ENCODE results near the gene ZBTB8A.
"Not testable (repeated sequence)": the region's sequence is repeated elsewhere in the genome, so short reads cannot be mapped to it uniquely, and the experiment has no call there.

Gene ZBTB8A

DNA sequence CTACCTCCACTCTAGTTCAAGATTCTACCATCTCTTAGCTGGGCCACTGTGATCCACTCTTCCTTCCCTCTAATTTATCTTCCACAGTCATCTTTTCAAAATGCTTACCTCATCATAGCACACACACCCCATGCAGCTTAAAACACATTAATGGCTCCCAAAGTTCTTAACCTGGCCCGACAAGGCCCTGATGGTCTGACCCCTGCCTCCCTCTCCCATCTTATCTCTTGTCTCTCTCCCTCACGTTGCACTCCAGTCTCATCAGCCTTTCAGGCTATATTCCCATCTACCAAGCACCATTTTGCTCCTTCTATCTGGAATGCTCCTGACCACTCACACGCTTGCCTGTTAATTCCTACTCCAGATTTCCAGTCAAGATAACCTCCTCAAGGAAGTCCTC, 2.5 kb upstream of the ZBTB8A start:
- DNase-seq (ENCODE audit: low read depth in 2 of 2): no peak

GRCh38 chr1:32539584-32540571, 651 bp downstream of the ZBTB8A start:
- DNase-seq (ENCODE audit: low read depth in 2 of 2): no peak

DNA sequence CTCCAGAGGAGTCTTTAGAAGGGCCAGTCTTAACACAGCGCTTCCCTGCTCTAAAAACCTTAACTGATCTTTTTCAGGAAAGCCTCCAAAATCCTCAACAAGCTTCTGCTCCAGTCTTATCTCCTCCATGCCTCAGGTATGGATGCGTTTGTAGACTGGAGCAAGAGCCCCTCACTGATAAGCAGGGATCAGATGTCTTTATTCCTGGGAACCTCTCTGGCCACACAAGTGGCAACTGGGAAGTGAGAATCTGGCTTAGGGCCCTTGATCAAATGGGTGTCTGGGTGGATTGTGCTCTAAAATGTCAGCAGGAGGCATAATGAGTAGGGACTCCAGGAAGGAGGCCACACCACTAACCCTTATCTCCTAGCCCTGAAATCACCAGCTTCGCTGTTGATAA, 1.4 kb downstream of the ZBTB8A start:
- DNase-seq (ENCODE audit: low read depth in 2 of 2): no peak

GRCh38 chr1:32541064-32541566, 1.9 kb downstream of the ZBTB8A start:
- no peak for DNase-seq (ENCODE audit: low read depth in 2 of 2)

DNA sequence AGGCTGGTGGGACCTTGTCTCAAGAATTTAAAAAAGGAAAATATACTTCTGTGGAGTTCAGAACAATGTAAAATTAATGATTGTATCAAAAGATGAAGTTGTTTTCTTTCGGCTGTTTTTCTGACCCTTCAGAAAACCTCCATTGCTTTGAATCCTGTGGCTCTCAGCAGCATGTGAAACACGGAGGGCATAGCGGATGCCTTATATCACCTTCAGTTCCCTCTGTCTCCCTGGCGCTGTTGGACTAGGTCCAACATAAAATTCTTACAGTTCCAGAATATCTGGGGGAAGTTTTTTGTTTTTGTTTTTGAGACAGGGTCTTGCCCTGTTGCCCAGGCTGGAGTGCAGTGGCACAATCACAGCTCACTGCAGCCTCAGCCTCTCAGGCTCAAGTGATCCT, 7.4 kb downstream of the ZBTB8A start:
- DNase-seq (ENCODE audit: low read depth in 2 of 2): no peak

GRCh38 chr1:32549616-32550015, 10.4 kb downstream of the ZBTB8A start:
- DNase-seq (ENCODE audit: low read depth in 2 of 2): no peak

DNA sequence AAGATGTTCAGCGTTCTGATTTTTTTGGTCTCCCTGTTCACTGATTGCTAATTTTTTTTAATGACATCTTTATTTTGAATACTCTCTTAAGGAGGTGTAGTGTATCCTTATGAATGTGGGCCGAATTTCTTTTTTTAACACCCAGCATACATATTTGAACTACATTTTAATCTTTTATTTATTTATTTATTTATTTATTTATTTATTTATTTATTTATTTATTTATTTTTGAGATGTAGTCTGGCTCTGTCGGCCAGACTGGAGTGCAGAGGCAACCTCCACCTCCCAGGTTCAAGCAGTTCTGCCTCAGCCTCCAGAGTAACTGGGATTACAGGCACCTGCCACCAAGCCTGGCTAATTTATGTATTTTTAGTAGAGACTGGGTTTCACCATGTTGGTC, 15.1 kb downstream of the ZBTB8A start:
- DNase-seq (ENCODE audit: low read depth in 2 of 2): no peak

DNA sequence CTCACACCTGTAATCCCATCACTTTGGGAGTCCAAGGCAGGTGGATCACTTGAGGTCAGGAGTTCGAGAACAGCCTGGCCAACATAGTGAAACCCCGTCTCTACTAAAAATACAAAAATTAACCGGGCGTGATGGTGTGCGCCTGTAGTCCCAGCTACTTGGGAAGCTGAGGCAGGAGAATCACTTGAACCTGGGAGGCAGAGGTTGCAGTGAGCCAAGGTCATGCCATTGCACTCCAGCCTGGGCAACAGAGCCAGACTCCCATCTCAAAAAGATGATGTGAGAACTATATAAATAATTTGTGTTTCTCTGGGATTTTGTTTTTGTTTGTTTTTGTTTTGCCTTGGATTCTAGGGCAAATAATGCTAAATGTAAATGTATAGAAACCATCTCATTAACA, 17.8 kb downstream of the ZBTB8A start:
- not testable (repeated sequence) for DNase-seq (ENCODE audit: low read depth in 2 of 2)

- no peak for DNase-seq (ENCODE audit: low read depth in 2 of 2)
These were observed 18.6 kb downstream of the ZBTB8A start for GRCh38 chr1:32557812-32558211.

DNA sequence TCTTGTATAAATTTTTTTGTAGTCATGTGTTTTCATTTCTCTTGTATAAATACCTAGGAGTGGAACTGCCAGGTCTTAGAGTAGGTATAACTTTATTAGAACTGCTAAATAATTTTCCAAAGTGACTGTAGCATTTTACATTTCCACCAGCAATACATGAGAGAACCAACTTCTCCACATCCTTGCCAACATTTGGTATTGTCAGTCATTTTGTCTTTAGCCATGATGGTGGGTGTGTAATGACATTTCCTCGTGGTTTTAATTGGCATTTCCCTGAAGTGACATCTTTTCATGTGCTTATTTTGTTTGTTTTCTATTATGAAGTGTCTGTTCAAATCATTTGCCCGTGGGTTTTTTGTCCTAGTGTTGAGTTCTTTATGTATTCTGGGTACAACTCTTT, 29.7 kb downstream of the ZBTB8A start:
- no peak for DNase-seq (ENCODE audit: low read depth in 2 of 2)

DNA sequence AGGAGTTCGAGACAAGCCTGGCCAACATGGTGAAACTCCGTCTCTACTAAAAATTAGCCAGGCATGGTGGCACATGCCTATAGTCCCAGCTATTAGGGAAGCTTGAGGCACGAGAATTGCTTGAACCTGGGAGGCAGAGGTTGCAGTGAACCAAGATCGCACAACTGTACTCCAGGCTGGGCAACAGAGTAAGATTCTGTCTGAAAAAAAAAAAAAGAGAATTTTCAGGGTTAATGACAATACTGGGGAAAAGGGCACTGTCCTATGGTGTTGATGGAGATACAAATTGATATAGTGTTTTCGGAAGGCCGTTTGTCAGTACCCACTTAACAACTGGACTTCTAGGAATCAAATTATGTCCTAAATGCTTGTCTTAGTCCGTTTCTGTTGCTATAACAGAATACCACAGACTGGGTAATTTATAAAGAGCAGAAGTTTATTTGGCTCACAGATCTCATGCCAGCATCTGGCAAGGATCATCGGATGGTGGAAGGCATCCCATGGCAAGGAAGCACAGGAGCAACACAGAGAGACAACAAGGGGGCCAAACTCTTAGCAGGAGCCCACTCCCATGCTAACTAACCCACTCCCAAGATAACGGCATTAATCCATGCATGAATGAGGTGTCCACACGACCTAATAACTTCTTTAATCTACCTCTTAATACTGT, 41.3 kb downstream of the ZBTB8A start:
- DNase-seq (ENCODE audit: low read depth in 2 of 2): no peak

DNA sequence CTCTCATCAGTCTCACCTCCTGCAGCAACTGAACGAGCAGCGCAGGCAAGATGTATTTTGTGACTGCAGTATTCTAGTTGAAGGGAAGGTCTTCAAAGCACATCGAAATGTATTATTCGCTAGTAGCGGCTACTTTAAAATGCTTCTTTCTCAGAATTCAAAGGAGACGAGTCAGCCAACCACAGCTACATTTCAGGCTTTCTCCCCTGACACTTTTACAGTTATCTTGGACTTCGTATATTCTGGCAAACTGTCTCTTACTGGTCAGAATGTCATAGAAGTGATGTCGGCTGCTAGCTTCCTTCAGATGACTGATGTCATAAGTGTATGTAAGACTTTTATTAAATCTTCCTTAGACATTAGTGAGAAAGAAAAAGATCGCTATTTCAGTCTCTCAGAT, 53.7 kb downstream of the ZBTB8A start:
- no peak for DNase-seq (ENCODE audit: low read depth in 2 of 2)

DNA sequence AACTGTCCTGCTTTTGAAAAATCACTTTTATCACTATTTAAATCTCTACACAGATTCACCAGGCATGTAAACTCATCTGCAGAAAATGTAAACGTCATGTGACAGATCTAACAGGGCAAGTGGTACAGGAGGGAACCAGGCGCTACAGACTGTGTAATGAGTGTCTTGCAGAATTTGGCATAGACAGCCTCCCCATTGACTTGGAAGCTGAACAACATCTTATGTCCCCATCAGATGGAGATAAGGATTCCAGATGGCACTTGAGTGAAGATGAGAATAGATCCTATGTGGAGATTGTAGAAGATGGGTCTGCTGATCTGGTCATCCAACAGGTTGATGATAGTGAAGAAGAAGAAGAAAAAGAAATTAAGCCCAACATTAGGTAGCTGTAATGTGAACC, 60.8 kb downstream of the ZBTB8A start:
- no peak for DNase-seq (ENCODE audit: low read depth in 2 of 2)

DNA sequence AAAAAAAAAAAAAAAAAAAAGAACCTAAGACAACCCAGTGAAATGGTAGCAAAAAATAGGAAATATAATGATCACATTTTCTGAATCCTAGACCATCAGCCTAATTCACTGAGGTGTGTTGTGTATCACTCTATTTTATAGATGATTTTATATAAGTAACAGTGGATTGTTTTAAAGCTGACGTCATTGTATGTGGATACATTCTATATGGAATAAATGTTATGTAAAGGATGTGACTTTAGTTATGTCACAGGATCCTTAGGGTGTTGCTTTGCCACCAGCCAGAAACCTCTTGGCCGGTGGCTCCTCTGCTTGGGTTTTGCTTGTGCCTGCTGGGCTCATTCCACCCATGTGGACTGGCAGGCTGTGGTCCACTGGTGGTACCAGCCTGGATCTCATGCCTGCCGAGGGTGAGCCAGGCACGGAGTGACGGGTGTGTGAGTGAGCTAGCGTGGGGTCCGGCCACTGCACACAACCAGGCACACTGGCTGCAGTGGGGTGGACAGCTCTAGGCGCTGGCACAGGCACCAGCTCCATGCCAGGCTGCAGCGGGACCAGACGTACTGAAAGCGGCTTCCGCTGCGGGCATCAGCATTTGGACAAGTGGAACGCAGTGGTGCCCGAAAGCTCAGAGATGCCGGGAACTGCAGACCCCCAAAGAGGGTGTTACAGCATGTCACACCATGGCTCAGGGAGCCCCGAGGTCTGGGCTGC, 66.6 kb downstream of the ZBTB8A start:
- DNase-seq (ENCODE audit: low read depth in 2 of 2): no peak

- DNase-seq (ENCODE audit: low read depth in 2 of 2): no peak
These were observed 67.5 kb downstream of the ZBTB8A start for GRCh38 chr1:32606565-32607371.

- no peak for DNase-seq (ENCODE audit: low read depth in 2 of 2)
These were observed 70.0 kb downstream of the ZBTB8A start for GRCh38 chr1:32609180-32609579.

DNA sequence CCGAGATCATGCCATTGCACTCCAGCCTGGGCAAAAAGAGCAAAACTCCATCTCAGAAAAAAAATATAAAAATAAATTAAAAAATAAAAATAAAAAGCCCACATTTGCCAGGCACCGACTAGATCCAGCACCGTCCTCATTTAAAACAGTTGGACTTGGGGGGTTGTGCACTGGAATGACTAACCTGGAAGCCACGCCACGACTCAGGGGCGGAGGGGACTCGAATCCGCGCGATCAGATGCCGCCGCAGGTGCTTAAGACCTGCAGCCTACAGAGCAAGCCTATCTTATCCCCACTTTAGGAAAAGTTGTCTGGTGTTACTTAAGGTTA, 72.6 kb downstream of the ZBTB8A start:
- DNase-seq (ENCODE audit: low read depth in 2 of 2): no peak

DNA sequence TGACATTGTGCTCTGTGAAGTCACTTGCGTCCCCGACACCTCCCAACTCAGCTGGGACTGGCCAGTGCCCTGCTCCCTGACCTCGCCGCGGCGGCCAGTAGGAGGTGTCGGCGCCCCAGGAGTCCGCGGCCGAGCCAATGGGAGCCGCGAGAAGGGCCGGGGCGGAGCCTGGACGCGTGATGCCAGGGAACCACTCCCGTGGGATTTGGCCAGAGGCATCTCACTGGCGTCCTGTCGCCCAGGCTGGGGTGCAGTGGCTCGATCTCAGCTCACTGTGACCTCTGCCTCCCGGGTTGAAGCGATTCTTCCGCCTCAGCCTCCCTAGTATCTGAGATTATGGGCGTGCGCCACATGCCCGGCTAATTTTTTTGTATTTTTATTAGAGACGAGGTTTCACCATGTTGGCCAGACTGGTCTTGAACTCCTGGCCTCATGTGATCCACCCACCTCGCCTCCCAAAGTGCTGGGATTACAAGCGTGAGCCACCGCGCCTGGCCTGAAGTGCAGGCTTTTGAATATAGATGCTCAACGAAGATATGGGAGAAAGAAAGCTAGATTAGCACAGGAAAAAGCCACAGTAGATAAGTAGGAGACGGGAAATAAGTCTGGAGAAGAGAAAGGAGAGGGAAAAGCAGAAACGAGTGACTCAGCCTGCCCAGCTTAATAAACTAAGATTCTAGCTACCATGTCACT, 73.1 kb downstream of the ZBTB8A start:
- no peak for DNase-seq (ENCODE audit: low read depth in 2 of 2)

DNA sequence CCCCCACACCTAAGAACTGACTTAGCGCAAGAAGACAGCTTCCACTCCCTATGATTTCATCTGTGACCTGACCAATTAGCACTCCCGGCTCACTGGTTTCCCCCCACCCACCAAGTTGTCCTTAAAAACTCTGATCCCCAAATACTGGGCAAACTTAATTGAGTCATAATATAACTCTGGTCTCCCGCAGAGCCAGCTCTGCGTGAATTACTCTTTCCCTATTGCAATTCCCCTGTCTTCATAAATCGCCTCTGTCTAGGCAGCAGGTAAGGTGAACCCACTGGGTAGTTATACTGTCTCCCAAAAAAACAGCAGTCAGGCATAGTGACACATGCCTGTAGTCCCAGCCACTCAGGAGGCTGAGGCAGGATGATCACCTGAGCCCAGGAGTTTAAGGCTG, 74.2 kb downstream of the ZBTB8A start:
- DNase-seq (ENCODE audit: low read depth in 2 of 2): no peak

DNA sequence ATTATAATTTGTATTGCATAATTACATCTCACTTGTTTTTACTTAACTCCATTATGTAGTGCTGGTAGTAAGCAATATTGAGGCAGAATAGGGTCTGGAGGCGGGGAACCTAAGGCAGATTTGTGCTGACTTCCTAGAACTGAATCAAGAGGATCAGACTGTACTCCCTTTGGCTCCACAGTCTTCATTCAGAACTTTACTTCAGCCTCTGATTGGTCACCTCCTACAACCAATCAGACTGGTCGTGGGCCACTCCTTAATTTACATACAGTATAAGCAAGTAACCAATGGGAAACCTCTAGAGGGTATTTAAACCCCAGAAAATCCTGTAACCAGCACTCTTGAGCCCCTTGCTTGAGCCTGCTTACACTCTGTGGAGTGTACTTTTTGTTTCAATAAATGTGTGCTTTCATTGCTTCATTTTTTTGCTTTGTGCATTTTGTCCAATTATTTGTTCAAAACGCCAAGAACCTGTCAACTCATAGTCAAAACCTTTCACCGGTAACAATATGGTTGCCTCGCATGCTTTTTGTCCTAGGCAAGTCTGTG, 79.5 kb downstream of the ZBTB8A start:
- no peak for DNase-seq (ENCODE audit: low read depth in 2 of 2)
